ENCODE measurements around the gene ADGRF4.

ADGRF4 gene

DNA sequence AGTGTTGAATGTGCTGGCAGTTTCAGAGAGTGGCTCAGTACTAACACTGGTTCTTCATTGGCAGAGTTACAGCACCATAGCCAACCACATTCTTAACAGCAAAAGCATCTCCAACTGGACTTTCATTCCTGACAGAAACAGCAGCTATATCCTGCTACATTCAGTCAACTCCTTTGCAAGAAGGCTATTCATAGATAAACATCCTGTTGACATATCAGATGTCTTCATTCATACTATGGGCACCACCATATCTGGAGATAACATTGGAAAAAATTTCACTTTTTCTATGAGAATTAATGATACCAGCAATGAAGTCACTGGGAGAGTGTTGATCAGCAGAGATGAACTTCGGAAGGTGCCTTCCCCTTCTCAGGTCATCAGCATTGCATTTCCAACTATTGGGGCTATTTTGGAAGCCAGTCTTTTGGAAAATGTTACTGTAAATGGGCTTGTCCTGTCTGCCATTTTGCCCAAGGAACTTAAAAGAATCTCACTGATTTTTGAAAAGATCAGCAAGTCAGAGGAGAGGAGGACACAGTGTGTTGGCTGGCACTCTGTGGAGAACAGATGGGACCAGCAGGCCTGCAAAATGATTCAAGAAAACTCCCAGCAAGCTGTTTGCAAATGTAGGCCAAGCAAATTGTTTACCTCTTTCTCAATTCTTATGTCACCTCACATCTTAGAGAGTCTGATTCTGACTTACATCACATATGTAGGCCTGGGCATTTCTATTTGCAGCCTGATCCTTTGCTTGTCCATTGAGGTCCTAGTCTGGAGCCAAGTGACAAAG is 17.0 kb upstream of the ADGRF4 start:
- no peak for DNase-seq

DNA sequence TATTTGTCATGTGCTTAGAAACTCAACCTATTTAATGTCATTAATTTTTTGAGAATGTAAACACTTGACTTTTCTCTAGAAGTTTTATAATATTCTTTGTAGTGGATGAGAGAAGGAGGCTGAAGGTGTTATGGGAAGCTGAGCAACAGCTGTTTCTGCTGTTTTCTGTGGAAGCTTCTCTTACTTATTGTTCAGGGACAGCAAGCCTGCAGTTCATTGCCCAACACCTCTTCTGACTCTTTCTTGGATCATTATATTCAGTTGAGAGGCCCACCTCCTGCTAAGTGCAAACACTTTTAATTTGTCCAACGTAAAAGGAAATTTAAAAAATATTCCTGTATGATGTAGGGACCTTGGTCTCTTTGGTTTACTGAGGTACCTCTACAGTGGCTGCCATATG is 12.0 kb upstream of the ADGRF4 start:
- no peak for DNase-seq

DNA sequence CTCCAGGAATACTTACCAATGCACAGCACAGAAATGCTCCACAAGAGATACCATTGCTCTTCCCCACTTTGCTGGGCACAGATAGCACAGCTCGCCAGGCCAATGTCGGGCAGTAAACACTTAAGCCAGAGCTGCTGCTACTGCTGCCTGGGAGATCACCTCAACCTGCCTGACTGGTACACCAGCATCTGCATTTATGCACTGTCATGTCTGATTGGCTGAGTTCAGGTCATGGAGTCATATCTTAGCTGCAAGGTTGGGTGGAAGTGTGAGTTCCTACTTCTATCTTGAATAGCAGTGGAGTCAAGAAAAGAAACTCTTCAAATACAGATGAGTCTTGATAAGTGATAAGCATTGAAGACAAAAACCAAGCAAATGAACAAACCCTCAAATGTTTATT is 10.9 kb upstream of the ADGRF4 start:
- no peak for DNase-seq

DNA sequence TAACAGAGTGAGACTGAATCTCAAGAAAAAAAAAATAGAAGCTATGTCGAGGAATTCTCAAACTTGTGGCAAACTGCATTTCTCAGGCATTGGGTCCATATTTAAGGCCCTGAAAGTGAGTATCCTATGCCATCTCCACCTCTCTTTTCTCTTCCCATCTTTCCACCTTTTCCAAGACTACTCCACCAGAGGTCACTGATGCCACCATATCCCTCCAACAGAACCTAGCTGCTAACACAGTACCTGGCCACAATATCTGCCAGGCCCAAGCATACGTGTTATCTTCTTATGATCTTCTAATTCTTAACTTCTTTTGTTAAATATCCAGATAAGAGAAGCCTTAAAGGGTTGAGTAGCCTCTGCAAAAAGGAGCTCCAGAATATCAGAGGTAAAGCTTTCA is 8.2 kb upstream of the ADGRF4 start:
- no peak for DNase-seq

DNA sequence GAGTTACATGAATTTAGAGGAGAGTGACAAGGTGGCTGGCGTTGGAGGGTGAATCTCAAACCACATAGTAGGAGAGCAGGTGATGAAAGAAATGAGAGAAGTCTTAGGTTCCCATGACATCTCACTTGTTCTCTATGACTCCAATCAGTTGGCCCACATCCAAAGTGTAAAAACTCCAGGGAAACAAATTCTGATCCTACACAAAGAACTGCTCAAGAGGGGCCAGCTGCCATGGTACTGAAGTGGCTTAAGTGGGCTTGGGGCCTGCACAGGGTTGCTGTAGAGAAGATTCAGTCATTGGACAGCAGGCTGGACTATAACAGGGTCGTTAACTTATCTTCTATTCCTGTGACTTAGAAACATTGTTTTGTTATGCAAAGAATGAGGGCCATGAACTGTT is 7.6 kb upstream of the ADGRF4 start:
- no peak for DNase-seq

DNA sequence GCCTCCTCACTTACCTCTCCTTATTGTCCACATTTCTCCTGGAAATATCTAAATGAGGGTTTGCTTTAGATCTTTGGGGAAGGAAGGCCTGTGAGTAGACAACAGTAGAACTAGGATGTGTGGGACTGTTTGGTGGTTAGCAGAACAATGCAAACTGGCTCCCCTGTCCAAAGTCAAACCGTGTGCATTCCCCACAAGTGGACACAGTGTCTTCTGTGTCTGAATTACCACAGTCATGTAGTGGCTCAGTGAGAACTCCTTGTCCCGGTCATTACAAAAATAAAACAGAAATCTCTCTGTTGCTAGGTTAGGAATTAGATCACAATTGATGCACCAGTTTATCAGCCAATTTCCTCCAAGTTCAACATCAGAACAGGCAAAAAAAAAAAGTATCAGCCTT is 455 bp upstream of the ADGRF4 start:
- no peak for DNase-seq

DNA sequence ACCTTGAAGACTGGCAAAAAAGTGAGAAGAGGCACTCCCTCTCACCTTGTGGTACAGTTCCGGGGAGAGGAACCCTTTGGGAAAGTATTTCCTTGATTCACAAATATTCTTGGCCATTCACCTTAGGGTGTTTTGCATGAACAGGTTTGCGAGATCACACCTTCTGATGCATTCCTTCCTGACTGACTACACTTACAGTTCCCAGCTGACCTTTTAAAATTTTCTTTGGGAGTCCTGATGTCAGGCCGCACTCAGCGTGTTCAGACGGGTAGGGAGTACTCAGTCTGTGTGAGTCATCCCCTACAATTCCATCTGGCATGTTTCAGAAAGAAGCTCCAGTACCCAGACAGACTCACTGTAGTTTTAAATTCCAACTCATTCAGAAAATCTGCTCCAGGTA is 1.7 kb downstream of the ADGRF4 start:
- DNase-seq, result no peak

DNA sequence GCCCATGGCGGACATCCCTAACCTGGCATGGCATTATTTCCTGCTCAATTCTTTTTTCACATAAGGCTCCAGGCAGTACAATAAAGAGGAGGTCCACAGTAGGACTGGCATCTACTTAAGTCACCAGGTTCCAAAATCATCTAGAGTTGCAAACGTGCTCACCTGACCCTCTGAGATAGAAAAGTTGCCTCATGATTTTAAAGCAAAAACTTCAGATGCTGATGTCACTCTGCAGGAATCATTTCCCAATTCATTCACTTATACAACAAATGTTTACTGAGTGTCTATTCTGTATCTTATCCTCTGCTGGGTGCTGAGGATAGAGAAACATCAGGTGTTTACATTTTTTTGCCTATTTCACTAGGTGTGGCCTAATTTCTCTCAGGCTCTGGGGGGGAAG is 2.2 kb downstream of the ADGRF4 start:
- DNase-seq, result no peak

DNA sequence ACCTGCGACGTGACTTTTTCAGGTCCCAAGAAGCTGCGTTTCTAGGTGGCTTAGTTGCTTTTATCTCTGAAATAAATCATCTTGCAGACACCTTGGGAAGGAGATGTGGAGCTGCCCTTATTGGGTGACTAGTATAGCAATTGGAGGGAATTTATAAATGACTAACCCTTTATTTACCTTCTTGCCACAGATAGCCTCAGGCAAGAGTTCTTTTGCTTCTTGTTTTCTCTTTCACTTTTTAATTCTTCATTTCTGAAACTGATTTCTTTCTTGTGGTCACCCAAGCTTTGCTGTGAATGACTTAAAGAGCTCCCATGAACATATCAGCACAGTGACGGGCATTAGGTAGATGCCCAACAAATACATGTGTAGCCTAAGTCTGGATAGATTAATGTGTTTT is 3.0 kb downstream of the ADGRF4 start:
- no peak for DNase-seq

DNA sequence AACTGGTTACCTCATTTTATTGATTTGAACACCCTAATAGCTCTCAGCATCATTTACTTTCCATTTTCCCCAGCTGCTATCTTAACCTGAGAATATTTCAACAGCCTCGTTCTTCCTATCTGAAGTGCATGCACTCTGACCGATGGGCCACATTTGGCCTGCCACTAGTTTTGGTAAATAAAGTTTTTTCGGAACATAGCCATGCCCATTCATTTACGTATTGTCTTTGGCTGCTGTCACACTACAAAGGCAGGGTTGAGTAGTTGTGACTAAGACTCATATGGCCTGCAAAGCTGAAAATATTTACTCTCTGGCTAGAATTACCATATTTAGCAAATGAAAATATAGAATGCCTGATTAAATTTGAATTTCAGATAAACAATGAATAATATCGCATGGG is 10.8 kb downstream of the ADGRF4 start:
- no peak for DNase-seq

DNA sequence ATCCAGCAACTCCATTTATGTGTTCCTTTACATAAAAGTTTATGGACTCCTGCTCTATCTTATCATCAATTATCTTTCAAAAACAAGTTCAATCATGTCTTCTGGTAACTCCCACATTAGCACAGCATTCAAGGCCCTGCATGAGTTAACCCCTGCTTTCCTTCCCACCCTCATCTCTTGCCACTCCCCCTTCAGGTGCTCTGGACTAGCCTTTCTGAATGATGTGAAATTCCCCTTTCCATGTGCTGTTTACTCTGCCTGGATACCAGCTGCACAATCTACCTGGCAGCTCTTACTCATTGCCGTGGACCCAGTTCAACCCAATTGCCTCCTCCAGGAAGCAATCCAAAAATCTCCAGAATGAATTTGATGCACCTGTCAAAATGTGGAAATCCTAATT is 11.9 kb downstream of the ADGRF4 start:
- DNase-seq, result no peak

DNA sequence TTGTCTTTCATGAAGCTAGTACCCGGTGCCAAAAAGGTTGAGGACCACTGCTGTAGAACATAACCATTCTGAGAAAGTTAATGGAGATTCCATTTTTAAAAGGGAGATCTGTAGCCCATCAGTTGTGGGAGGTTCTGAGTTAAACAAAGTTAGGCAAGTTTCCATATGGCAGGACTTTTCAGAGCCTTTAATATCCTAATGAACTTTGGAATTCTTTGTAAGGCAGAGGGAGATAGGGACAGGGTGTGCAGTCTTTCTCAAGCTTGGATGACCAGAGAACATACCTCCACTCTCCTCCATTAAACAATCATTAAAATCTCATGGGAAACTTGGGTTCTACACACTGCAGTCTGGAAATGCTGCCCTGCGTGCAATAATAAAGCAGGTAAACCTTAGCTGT is 14.8 kb downstream of the ADGRF4 start:
- DNase-seq, result no peak

DNA sequence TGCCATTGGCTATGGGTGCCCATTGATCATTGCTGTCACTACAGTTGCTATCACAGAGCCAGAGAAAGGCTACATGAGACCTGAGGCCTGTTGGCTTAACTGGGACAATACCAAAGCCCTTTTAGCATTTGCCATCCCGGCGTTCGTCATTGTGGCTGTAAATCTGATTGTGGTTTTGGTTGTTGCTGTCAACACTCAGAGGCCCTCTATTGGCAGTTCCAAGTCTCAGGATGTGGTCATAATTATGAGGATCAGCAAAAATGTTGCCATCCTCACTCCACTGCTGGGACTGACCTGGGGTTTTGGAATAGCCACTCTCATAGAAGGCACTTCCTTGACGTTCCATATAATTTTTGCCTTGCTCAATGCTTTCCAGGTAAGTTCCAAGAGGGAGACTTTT is 16.4 kb downstream of the ADGRF4 start:
- DNase-seq, result no peak

DNA sequence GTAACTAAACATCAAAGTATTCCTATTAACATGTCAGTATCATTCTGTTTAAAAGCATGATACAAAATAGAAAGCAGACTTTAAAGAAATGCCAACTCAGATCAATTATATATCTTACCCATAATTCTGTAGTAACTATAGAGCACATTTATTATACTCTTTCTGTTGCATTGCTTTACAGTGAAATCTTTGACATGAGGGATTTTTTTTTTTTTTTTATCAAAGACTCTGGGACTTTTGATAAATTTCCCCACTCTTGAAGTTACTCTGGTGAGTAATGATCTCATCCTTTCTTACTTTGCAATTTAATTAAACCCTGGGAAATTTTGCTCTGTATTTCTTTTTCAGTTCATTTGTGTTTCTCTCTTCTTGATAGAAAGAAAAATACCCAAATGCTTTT is 17.4 kb downstream of the ADGRF4 start:
- no peak for DNase-seq

DNA sequence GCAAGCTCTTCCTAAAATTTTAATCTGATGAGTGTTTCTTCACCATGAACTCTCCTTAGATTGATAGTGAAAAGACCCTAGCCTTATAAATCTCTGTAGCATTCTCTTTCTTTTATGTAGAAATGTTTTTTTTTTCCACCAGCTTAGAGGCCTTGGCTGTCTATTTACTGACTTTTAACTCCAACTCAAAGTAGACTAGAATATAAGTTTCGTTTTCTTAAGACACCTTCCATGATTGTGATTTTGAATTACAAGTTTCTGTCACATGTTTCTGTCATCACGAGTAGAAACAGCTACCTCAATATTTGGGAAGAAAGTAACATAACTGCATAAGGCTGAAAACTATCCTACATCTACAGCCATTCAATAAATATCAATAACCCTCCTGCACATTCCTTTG is 17.8 kb downstream of the ADGRF4 start:
- DNase-seq, result no peak

DNA sequence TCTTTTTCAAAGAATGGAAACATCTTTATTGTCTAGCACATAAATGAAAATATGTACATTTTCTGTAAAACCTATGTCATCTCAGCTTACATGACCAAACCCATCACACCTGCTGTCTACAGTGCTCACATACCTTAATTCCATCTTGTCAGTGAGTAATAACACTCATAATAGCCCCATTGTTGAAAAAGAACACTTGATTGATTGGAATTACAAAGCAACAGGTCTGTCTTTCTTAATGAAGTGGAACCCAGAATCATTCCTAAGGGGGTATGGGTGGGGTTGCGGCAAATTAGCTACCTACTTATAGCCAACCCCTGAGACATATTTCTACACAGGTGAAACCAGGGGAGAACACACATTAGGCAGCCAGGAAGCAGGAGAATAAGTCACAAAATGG is 20.2 kb downstream of the ADGRF4 start:
- DNase-seq, result no peak

DNA sequence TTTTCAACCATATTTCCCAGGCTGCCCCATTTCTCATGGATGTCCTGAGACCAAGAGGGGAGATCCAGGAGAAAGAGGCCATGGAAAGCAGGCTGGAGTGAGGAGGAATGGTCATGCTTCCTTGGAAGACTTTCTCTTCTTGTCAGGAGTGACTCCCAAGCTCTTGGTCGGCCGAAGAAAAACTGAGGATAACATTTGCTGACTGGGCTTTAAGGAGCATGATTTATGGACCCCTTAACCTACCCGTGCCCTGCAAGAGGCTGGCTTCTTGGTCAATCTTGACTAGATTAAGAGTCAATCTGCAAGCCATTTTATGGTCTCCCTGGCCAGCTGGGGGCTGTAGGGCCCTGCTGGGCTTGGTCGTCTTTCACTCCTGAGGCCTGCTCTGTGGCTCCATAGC is 22.8 kb downstream of the ADGRF4 start:
- DNase-seq, result no peak

DNA sequence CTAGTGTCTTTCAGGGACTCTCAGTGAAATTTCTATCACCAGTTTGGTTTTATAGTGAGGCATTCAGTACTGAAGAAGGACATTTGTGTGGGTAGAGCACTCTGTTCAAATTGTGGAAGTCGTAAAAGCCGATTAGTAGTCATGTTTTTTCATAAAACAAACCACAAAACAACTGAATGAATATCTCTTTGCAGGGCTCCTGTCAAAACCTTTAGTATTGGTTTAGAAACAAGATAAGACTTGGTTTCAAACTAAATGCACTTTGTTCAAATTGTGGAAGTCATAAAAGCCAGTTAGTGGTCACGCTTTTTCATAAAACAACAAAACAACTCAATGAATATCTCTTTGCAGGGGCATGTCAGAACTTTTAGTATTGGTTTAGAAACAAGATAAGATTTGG is 23.8 kb downstream of the ADGRF4 start:
- no peak for DNase-seq

DNA sequence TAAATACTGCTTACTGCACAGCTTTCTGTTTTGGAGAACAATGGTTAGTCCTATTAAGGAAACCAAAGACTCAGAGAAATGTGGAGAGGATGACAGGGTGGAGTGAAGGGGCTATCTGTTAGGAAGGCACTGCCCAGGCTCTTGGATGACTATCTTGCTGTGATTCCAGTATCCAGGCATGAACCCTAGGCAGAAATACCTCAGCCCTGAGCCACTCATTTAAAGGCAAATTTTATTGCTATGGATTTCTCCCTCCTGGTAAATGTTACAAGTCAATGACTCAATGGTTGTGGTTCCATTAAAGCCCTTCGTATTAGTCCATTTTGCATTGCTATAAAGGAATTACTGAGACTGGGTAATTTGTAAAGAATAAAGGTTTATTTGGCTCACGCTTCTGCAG is 25.9 kb downstream of the ADGRF4 start:
- DNase-seq, result no peak

DNA sequence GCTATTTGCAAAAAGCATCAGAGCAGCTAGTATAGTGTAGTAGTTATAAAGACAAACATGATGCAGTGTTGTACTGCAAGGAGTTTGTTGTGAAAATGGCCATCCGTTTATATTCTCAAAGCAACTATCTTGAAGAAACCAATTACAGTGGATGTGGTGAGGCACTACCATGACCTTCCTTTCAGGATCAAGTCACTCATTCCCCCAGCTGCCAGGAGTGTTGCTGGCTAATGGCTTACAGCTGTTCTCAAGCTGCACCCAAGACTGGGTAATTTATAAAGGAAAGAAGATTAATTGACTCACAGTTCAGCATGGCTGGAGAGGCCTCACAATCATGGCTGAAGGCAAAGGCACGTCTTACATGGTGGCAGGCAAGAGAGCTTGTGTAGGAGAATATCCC is 29.0 kb downstream of the ADGRF4 start:
- DNase-seq, result no peak

DNA sequence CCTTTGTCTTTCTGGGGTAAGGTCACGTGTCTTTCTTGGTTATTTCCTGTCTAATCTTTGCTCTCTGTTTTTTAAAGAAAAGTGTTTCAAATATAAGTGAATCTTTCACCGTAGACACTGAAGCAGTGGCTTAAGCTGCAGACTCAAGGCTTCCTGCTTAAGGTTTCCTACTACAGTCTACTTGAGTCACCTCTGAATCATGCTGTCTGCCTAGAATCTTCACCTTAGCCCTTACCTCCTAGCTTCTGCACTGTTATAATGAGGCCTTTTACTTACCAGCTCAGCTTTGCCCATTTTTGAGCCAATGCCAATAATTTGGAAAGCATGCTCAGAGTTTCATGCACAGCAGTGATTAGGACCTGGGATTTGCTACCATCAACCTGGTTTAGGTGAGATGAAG is 30.6 kb downstream of the ADGRF4 start:
- DNase-seq, result no peak

DNA sequence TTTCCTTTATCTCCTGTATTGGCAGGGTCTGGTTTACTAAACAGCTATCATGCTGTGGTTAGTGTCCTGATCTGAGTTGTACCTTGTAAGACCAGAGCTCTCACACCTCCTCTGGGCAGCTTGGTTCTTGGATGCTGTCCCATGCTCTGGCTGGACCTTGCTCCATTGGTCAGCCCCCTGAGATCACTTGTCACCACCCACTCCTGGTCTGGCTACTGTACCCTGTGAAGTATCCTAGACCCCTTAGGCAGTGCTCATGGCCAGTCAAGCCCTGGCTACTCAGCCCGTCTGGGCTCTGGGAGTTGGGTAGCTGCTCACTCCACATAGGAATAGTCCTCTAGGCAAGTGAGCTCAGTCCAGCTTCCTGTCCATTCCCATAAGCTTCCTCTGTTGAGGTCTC is 31.1 kb downstream of the ADGRF4 start:
- no peak for DNase-seq

DNA sequence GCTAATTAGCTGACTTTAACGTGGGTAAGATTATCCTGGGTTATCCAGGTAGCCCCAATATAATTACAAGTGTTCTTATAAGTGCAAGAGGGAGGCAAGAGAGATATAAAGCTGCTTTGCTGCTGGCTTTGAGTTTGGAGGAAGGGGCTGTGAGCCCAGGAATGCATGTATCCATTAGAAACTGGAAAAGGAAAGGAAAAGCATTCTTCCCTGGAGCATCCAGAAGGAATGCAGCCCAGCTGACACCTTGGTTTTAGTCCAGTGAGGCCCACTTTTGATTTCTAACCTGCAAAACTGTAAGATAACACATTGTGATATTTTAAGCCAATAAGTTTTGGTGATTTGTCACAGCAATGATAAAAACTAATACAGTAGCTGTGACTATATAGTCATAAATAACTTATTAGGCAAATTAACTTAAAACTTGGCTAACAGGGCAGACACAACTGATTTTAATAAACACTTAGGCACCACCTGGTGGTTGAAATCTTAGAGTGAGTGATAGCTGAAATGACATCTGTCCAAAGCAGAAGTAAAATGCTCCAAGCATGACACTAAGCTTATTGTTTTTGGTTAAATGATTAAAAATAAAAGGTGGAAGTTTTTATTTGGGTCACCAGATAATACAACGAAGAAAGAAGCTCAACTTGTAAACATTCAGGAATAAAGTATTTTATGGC is 35.6 kb downstream of the ADGRF4 start:
- DNase-seq, result no peak

DNA sequence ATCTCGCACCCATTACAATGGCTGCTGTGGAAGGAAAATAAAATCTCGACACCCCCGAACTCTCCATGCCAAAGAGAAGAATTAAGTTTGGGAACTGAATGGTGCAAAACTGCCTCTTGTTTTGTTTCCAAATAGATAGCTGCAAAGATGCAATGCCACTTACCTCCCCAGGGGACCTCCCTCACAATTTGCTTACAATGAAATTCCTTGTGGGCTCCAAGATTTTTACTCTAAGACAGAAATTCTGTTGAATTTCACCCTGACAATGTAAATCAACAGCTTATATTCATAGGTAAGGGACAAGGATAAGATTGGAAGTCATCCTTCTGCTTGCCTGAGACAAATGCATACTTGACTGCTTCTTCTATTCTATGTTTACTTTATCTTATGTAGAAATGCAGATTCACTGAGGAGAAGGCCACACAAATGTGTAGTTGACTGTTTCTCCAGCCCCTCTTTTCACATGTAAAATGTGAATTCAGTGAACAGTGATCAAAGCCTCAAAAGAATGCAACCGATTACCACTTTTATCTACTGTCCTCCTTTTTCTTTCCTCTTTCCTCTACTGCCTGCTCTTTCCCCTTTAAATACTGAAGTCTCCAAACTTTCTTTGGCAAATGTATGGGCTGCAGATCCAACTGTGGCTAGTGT is 36.6 kb downstream of the ADGRF4 start:
- DNase-seq, result no peak
